Fibroblast of lung (primary cell): ENCODE results near the gene ADAM33. TPM values are rescaled to one million over a fixed set of nuclear protein-coding genes. Genes with fewer than 3 reads are reported as not detected.

Source experiments
- DNase-seq, 2 donors: peaks; one replicate each; pipeline versions ENCODE4 v3.0.0 to v3.0.0-alpha.2; 2010; ENCODE audit warnings: low read depth in 2 of 2
- H2AFZ ChIP-seq: 2 replicates; pipeline ENCODE4 v1.5.1; 2012; ENCODE audit warnings: low read length, control low read depth, inconsistent platforms
- H3K27ac ChIP-seq: 2 replicates; pipeline ENCODE4 v1.5.1; 2011; ENCODE audit warnings: low read length, control low read depth; ENCODE audit not compliant: insufficient read depth
- H3K27me3 ChIP-seq: 2 replicates; pipeline ENCODE4 v1.5.1; 2011; ENCODE audit warnings: mild to moderate bottlenecking, low read length; ENCODE audit not compliant: control insufficient read depth, insufficient read depth
- H3K36me3 ChIP-seq: 2 replicates; pipeline ENCODE4 v1.5.1; 2011; ENCODE audit warnings: low read length; ENCODE audit not compliant: control insufficient read depth, insufficient read depth
- H3K4me1 ChIP-seq: 2 replicates; pipeline ENCODE4 v1.5.1; 2011; ENCODE audit warnings: low read length; ENCODE audit not compliant: control insufficient read depth, insufficient read depth; ENCODE audit errors: extremely low read depth
- H3K4me2 ChIP-seq: 2 replicates; pipeline ENCODE4 v1.5.1; 2011; ENCODE audit warnings: low read length, control low read depth; ENCODE audit not compliant: insufficient read depth; ENCODE audit errors: extremely low read depth
- H3K4me3 ChIP-seq, 4 experiments: fragments of 200-600 bp in 1 of 4; sonication (generic) in 1 of 4; replicated peaks in 1 of 4; 2 replicates each; pipeline ENCODE4 v1.5.1; 2011 to 2016; ENCODE audit warnings: low read length in 4 of 4, low read depth in 3 of 4, mild to moderate bottlenecking in 3 of 4, control low read depth in 2 of 4, inconsistent platforms in 1 of 4, mixed read lengths in 1 of 4; ENCODE audit not compliant: insufficient read depth in 1 of 4; ENCODE audit errors: control extremely low read depth in 1 of 4
- H3K79me2 ChIP-seq: 2 replicates; pipeline ENCODE4 v1.5.1; 2012; ENCODE audit warnings: mild to moderate bottlenecking, low read length, inconsistent platforms; ENCODE audit not compliant: control insufficient read depth, insufficient read depth
- H3K9ac ChIP-seq: 2 replicates; pipeline ENCODE4 v1.5.1; 2011; ENCODE audit warnings: mild to moderate bottlenecking, low read length, control low read depth; ENCODE audit not compliant: insufficient read depth
- H3K9me3 ChIP-seq: 2 replicates; pipeline ENCODE4 v1.5.1; 2012; ENCODE audit warnings: low read depth, low read length; ENCODE audit not compliant: control insufficient read depth, insufficient read depth
- H4K20me1 ChIP-seq: 2 replicates; pipeline ENCODE4 v1.5.1; 2011; ENCODE audit warnings: low read length; ENCODE audit not compliant: control insufficient read depth, insufficient read depth; ENCODE audit errors: extremely low read depth
- CTCF ChIP-seq, 2 donors: IDR thresholded peaks in 1 of 2; conservative IDR thresholded peaks in 1 of 2; 1 replicate in 1 of 2; 2 replicates in 1 of 2; pipeline ENCODE4 v1.5.1; 2011 to 2012; ENCODE audit warnings: low read length in 2 of 2, control low read depth in 1 of 2, inconsistent platforms in 1 of 2, low read depth in 1 of 2, mild to moderate bottlenecking in 1 of 2
- EZH2 ChIP-seq: IDR thresholded peaks from 2 replicates; pipeline ENCODE4 v1.5.1; 2012; ENCODE audit warnings: low read length, control low read depth, mild to moderate bottlenecking; ENCODE audit errors: missing control alignments
- polyA plus RNA-seq, 2 donors: library from polyadenylated mRNA; depleted of rRNA in 1 of 2; stranded (reverse) in 1 of 2; unstranded in 1 of 2; fragments of >200 nt; gene quantifications; 2 replicates each; pipeline ENCODE4 v1.2.1, GENCODE V29; 2011 to 2012; ENCODE audit warnings: missing spikeins in 1 of 2
- total RNA-seq: library from RNA; depleted of rRNA; stranded (reverse); fragments of >200 nt; gene quantifications from 2 replicates; pipeline ENCODE4 v1.2.1, GENCODE V29; 2014

Gene ADAM33
- total and polyA plus RNA-seq, 2 donors (not counting 1 experiment from before 2014, with no cell fraction given), result 29.4 to 67.9 TPM

- H3K79me2 ChIP-seq, result no peaks in the 10 kb centered on the region
- H3K9me3 ChIP-seq, result no peaks in the 10 kb centered on the region
- no peak overlapping the region for H3K4me2 ChIP-seq
- no peaks in the 10 kb centered on the region for H4K20me1 ChIP-seq
- no peaks in the 10 kb centered on the region for H3K36me3 ChIP-seq
- no peak overlapping the region for H2AFZ ChIP-seq
- no peak for DNase-seq
- H3K9ac ChIP-seq, result no peak overlapping the region
- H3K27me3 ChIP-seq, result no peaks in the 10 kb centered on the region
- TF ChIP-seq CTCF (conservative IDR thresholded peaks at IDR 0.05 in 1 of 2, IDR thresholded peaks at IDR 0.05 in 1 of 2; ENCODE audit: low read depth in 1 of 2, low read length in 2 of 2) (no peak), EZH2 (no peak)
- no peak overlapping the region for H3K4me3 ChIP-seq
- no peak overlapping the region for H3K27ac ChIP-seq
- H3K4me1 ChIP-seq, result peaks cover 12% of the 10 kb centered on the region
Observed at GRCh38 chr20:3691306-3691705, 9.5 kb upstream of the ADAM33 start.

- H3K4me2 ChIP-seq, result no peak overlapping the region
- H3K79me2 ChIP-seq, result no peaks in the 10 kb centered on the region
- no peaks in the 10 kb centered on the region for H3K9me3 ChIP-seq
- H3K27me3 ChIP-seq, result no peaks in the 10 kb centered on the region
- TF ChIP-seq CTCF (conservative IDR thresholded peaks at IDR 0.05 in 1 of 2, IDR thresholded peaks at IDR 0.05 in 1 of 2; ENCODE audit: low read depth in 1 of 2, low read length in 2 of 2) (no peak), EZH2 (no peak)
- H2AFZ ChIP-seq, result no peak overlapping the region
- peaks cover 14% of the 10 kb centered on the region for H3K4me1 ChIP-seq
- no peak overlapping the region for H3K9ac ChIP-seq
- no peaks in the 10 kb centered on the region for H4K20me1 ChIP-seq
- DNase-seq, result no peak
- no peak overlapping the region for H3K4me3 ChIP-seq
- H3K27ac ChIP-seq, result no peak overlapping the region
- no peaks in the 10 kb centered on the region for H3K36me3 ChIP-seq
Observed at GRCh38 chr20:3690413-3690812, 8.6 kb upstream of the ADAM33 start.

- H3K9me3 ChIP-seq, result no peaks in the 10 kb centered on the region
- TF ChIP-seq CTCF (conservative IDR thresholded peaks at IDR 0.05 in 1 of 2, IDR thresholded peaks at IDR 0.05 in 1 of 2; ENCODE audit: low read depth in 1 of 2, low read length in 2 of 2) (no peak), EZH2 (no peak)
- no peak overlapping the region for H2AFZ ChIP-seq
- DNase-seq, result no peak
- no peaks in the 10 kb centered on the region for H3K79me2 ChIP-seq
- H3K9ac ChIP-seq, result no peak overlapping the region
- H3K4me2 ChIP-seq, result no peak overlapping the region
- no peaks in the 10 kb centered on the region for H4K20me1 ChIP-seq
- H3K4me1 ChIP-seq, result peaks cover 16% of the 10 kb centered on the region
- H3K27ac ChIP-seq, result no peak overlapping the region
- no peak overlapping the region for H3K4me3 ChIP-seq
- H3K27me3 ChIP-seq, result no peaks in the 10 kb centered on the region
- H3K36me3 ChIP-seq, result no peaks in the 10 kb centered on the region
Observed at GRCh38 chr20:3689978-3690377, 8.2 kb upstream of the ADAM33 start.
